Heart left ventricle (tissue), 16 donors: ENCODE measurements around the gene CNGB1. TPM values are rescaled to one million over a fixed set of nuclear protein-coding genes. Genes with fewer than 3 reads are reported as not detected.

Experiments used
- ATAC-seq, 4 donors: fragments of 200-7000 bp; cut with Tn5 transposase; one replicate each; pipeline ENCODE4 v1.9.1; 2020 to 2022; ENCODE audit warnings: moderate library complexity in 4 of 4, mild to moderate bottlenecking in 3 of 4, moderate number of reproducible peaks in 1 of 4
- DNase-seq, 5 donors: peaks; one replicate each; pipeline ENCODE4 v3.0.0-alpha.2; 2020
- H3K27ac ChIP-seq, 12 donors: fragments of 200-600 bp; sonication (generic) in 4 of 12; one replicate each; pipeline versions ENCODE4 v1.5.0 to v1.8.0; 2016 to 2022; ENCODE audit warnings: mild to moderate bottlenecking in 2 of 12
- H3K27me3 ChIP-seq, 9 donors: fragments of 200-600 bp; sonication (generic) in 2 of 9; one replicate each; pipeline versions ENCODE4 v1.5.1 to v1.8.0; 2016 to 2022; ENCODE audit warnings: mild to moderate bottlenecking in 3 of 9
- H3K36me3 ChIP-seq, 9 donors: fragments of 200-600 bp; sonication (generic) in 2 of 9; one replicate each; pipeline versions ENCODE4 v1.5.0 to v1.8.0; 2018 to 2022; ENCODE audit warnings: mild to moderate bottlenecking in 2 of 9
- H3K4me1 ChIP-seq, 12 donors: fragments of 200-600 bp; sonication (generic) in 4 of 12; one replicate each; pipeline versions ENCODE4 v1.5.0 to v1.8.0; 2016 to 2022; ENCODE audit warnings: mild to moderate bottlenecking in 3 of 12
- H3K4me3 ChIP-seq, 12 donors: fragments of 200-600 bp; sonication (generic) in 4 of 12; one replicate each; pipeline versions ENCODE4 v1.5.0 to v1.8.0; 2017 to 2022; ENCODE audit warnings: mild to moderate bottlenecking in 9 of 12, moderate library complexity in 4 of 12
- H3K9me3 ChIP-seq, 12 donors: fragments of 200-600 bp; sonication (generic) in 4 of 12; one replicate each; pipeline versions ENCODE4 v1.5.0 to v1.8.0; 2016 to 2022; ENCODE audit warnings: mild to moderate bottlenecking in 1 of 12
- POLR2A ChIP-seq, 2 donors: fragments of 450-650 bp; IDR thresholded peaks; one replicate each; pipeline ENCODE4 v1.6.1; 2017; ENCODE audit warnings: antibody characterized with exemption in 2 of 2, mild to moderate bottlenecking in 2 of 2, moderate library complexity in 2 of 2
- WGBS, 4 donors: extraction: QIAGEN DNeasy Blood & Tissue Kit in 2 of 4; methylation state at CpG; one replicate each; pipeline versions ENCODE4 v1.1.5 to v1.1.7; 2013 to 2018; 5-methylcytosine and 5-hydroxymethylcytosine counted together
- intact Hi-C, 10 donors: fragments of 100-400 bp; cut with DNase I; formaldehyde crosslinking; loops; one replicate each; pipeline versions ENCODE4 v1.11.1 to v1.14.2; 2022
- polyA plus RNA-seq, 2 donors: library from polyadenylated mRNA; stranded (reverse); fragments of 200-250 nt; gene quantifications; one replicate each; pipeline ENCODE4 v1.2.3, GENCODE V29; 2013
- total RNA-seq, 9 donors: library from RNA; depleted of rRNA in 2 of 9; stranded (reverse); fragments of >200 nt in 2 of 9; fragmentation: NEBNext Ultra II Directional in 3 of 9; extraction: Animal tissue kit (Norgen Biotek cat#: 25700) in 3 of 9; gene quantifications; one replicate each; pipeline versions ENCODE4 v1.1.0 to v1.2.4, GENCODE V29; 2016 to 2023
- TF ChIP-seq, protein P1 (sequence below), 12 donors: fragments of 200-600 bp; sonication (generic) in 4 of 12; IDR thresholded peaks; one replicate each; pipeline versions ENCODE4 v1.5.0 to v1.8.0; 2018 to 2022; ENCODE audit warnings: antibody characterized with exemption in 12 of 12, mild to moderate bottlenecking in 5 of 12
- donor health status: ischemic (EF 13 %, LVEDD 7.1; RV severe dilation, severe dysfunction).
- donor health status: healthy with polysubstance abuse.
- donor health status: DM: no; HTN: yes; CAD: no.
- donor health status: DM: no; HTN: no; CAD: no.
- donor health status: ischemic (EF 25% LVEDD 6.9; RV normal size, moderate dysfunction).
- donor health status: ischemic (EF 25% LVEDD 5.7; RV mildly dilated, moderate dysfunction).
- donor health status: healthy.
- donor health status: DM: yes; HTN: yes; CAD: no.
- donor health status: ischemic (EF 35%, LVEDD 5.7; RV mildly dilated, moderate dysfunction).
- donor health status: nonischemic (EF 11% LVEDD 7.7; RV severe dilation, severe dysfunction).
- donor health status: DM: yes; HTN: yes; CAD: no.
- donor health status: PGD.
- donor health status: ischemic (EF 29% LVEDD 5.4; RV normal size, mild dysfunction).
- donor health status: nonischemic (EF 23%, LVEDD 6.1; RV moderate dilation, normal function).

Gene CNGB1
- total and polyA plus RNA-seq, 11 donors = not detected

DNA sequence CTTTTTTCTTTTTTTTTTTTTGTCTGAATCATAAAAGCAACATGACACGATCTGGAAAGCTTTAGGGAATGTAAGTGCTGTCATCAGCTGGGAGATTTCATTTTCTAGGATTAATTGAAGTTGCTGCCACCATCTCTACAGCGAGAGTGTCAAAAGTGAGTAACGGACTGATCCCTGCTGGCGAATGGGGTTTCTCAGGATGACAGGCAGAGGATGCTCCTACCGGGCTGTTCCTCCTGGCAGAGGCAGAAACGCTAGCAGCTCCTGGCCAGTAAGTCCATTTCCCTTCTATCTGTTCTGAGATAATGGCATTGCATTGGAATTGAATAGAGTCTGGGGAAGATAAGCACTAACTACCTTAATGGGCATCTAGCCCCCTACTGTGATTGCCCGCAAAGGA lies 88.1 kb downstream of the CNGB1 start:
- no peaks in the 10 kb centered on the region for H3K9me3 ChIP-seq
- no peaks in the 10 kb centered on the region for H3K36me3 ChIP-seq
- DNase-seq (no peak), ATAC-seq (no peak)
- H3K4me1 ChIP-seq = peaks cover 0 to 8% (median 0%) of the 10 kb centered on the region in 12 donors
- WGBS, 4 donors = 16 to 31% (median 20%) methylated on average over 7 of the region's 7 CpGs
- H3K27ac ChIP-seq = no peak overlapping the region
- peaks cover 0 to 52% (median 33%) of the 10 kb centered on the region in 9 donors for H3K27me3 ChIP-seq
- no peak overlapping the region for H3K4me3 ChIP-seq
- no peak for TF ChIP-seq POLR2A (IDR thresholded peaks at IDR 0.05)
- TF ChIP-seq, protein P1, sequence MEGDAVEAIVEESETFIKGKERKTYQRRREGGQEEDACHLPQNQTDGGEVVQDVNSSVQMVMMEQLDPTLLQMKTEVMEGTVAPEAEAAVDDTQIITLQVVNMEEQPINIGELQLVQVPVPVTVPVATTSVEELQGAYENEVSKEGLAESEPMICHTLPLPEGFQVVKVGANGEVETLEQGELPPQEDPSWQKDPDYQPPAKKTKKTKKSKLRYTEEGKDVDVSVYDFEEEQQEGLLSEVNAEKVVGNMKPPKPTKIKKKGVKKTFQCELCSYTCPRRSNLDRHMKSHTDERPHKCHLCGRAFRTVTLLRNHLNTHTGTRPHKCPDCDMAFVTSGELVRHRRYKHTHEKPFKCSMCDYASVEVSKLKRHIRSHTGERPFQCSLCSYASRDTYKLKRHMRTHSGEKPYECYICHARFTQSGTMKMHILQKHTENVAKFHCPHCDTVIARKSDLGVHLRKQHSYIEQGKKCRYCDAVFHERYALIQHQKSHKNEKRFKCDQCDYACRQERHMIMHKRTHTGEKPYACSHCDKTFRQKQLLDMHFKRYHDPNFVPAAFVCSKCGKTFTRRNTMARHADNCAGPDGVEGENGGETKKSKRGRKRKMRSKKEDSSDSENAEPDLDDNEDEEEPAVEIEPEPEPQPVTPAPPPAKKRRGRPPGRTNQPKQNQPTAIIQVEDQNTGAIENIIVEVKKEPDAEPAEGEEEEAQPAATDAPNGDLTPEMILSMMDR (IDR thresholded peaks at IDR 0.05) = no peak
- intact Hi-C loops = no loop called here

DNA sequence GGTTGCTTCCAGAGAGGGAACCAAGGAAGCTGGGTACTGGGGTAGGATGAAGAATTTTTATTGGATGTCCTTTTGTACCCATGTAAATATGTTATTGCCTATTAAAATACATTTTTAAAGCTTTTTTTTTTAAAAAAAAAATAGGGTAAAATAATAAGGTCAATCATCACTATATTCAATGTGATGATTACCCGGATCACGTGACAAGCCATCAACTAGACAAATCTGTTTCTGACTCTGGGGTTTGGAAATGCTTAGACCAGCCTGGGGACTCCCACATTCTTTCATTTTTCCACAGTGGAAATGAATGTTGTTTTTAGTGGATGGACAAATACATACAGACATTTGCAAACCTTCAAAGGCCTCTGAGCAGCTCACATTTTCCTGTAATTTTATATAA lies 88.7 kb downstream of the CNGB1 start:
- Histone ChIP-seq H3K9me3 (no peaks in the 10 kb centered on the region), H3K4me1 (peaks cover 0 to 8% (median 0%) of the 10 kb centered on the region in 12 donors), H3K27me3 (peaks cover 0 to 52% (median 33%) of the 10 kb centered on the region in 9 donors), H3K36me3 (no peaks in the 10 kb centered on the region), H3K4me3 (no peak overlapping the region), H3K27ac (no peak overlapping the region)
- ATAC-seq (no peak), DNase-seq (no peak)
- 63 to 77% (median 66%) methylated on average over 2 of the region's 2 CpGs for WGBS, 4 donors
- TF ChIP-seq, protein P1 (IDR thresholded peaks at IDR 0.05) = no peak
- TF ChIP-seq POLR2A (IDR thresholded peaks at IDR 0.05) = no peak
- intact Hi-C loops = no loop called here

DNA sequence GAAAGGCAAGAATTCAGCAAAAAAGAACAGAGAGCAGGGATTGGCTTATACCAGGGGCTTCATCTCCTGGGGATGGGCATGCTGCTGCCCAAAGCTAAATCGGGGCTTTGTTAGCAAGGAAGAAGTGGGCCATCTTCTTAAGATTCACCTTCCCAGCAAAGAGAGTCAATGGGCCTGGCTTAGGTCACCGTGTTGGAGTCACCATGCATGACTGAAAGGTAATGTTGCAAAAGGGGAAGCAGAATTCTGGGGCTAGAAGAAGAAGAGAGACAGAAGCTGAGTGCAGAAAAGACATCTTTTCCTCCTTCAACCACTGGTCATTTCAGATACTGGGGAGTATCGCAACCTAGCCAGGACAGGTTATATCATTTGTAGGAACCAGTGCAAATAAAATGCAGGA lies 92.3 kb downstream of the CNGB1 start:
- 69 to 89% (median 83%) methylated on average over 3 of the region's 3 CpGs for WGBS, 4 donors
- Histone ChIP-seq H3K27me3 (peaks cover 0 to 49% (median 24%) of the 10 kb centered on the region in 9 donors), H3K36me3 (no peaks in the 10 kb centered on the region), H3K9me3 (no peaks in the 10 kb centered on the region), H3K4me1 (peaks cover 0 to under 1% (median 0%) of the 10 kb centered on the region in 12 donors), H3K4me3 (no peak overlapping the region), H3K27ac (no peak overlapping the region)
- DNase-seq = no peak
- ATAC-seq = no peak
- intact Hi-C loops = no loop called here
- TF ChIP-seq, protein P1 (IDR thresholded peaks at IDR 0.05) = no peak
- TF ChIP-seq POLR2A (IDR thresholded peaks at IDR 0.05) = no peak

DNA sequence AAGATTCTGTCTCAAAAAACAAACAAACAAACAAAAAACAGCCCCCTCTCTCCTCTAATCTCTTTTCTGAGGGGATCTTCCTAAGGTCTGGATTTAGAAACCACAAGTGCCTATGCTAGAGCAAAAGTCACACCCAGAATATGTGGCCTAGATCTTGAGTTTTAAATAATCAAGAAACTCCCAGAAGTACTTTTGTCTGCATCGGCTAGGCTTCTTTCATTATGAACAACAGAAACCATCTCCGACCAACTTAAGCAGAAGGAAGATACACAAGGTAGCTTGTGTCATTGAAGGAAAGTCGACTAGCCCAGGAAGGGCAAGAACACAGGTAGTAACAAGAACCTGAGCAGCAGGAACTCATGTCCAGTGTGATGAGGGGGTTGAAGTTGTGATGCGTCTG lies 94.7 kb downstream of the CNGB1 start:
- H3K9me3 ChIP-seq = no peaks in the 10 kb centered on the region
- intact Hi-C loops = no loop called here
- no peak overlapping the region for H3K4me3 ChIP-seq
- ATAC-seq (no peak), DNase-seq (no peak)
- peaks cover 0 to 5% (median 0%) of the 10 kb centered on the region in 12 donors for H3K4me1 ChIP-seq
- no peak overlapping the region for H3K27ac ChIP-seq
- peaks cover 0 to 36% (median 11%) of the 10 kb centered on the region in 9 donors for H3K27me3 ChIP-seq
- WGBS, 4 donors = 82 to 88% (median 87%) methylated on average over 4 of the region's 4 CpGs
- no peaks in the 10 kb centered on the region for H3K36me3 ChIP-seq
- TF ChIP-seq, protein P1 (IDR thresholded peaks at IDR 0.05) = no peak
